BJ (cell line): ENCODE data around the gene PKN2. TPM values are rescaled to one million over a fixed set of nuclear protein-coding genes. Genes with fewer than 3 reads are reported as not detected.
A peak's percentile ranks its signal among the peaks of the same experiment; 100 is the strongest.
"Not testable (repeated sequence)": the region's sequence is repeated elsewhere in the genome, so short reads cannot be mapped to it uniquely, and the experiment has no call there.

ENCODE experiments used
- CTCF ChIA-PET: fragments of 350-600 bp; formaldehyde crosslinking; extraction: SDS; loops from one replicate; lab custom pipeline; 2021; ENCODE audit warnings: antibody characterized with exemption, inconsistent platforms; lab: Yijun Ruan, JAX
- POLR2A ChIA-PET: fragments of 300-600 bp; sonication (Branson Sonifier 250); formaldehyde crosslinking; extraction: SDS; loops from one replicate; lab custom pipeline; 2021; ENCODE audit warnings: antibody characterized with exemption; lab: Charles Lee
- DNase-seq: peaks from one replicate; pipeline ENCODE4 v3.0.0-alpha.2; 2011; ENCODE audit warnings: low read depth
- H3K27me3 ChIP-seq: 2 replicates; pipeline ENCODE4 v1.6.0; 2011; ENCODE audit warnings: low read length; ENCODE audit not compliant: control insufficient read depth, insufficient read depth
- H3K36me3 ChIP-seq: 2 replicates; pipeline ENCODE4 v1.5.1; 2011; ENCODE audit warnings: low read length; ENCODE audit not compliant: control insufficient read depth, insufficient read depth
- H3K4me3 ChIP-seq: 2 replicates; pipeline ENCODE4 v1.5.1; 2011; ENCODE audit warnings: low read depth, mild to moderate bottlenecking, control low read depth, low read length
- CTCF ChIP-seq: IDR thresholded peaks from 2 replicates; pipeline ENCODE4 v1.5.1; 2011; ENCODE audit warnings: low read depth, mild to moderate bottlenecking, control low read depth, inconsistent platforms, low read length, moderate library complexity; ENCODE audit not compliant: insufficient read depth
- polyA plus RNA-seq: library from polyadenylated mRNA; depleted of rRNA; stranded (reverse); fragments of >200 nt; gene quantifications from 2 replicates; pipeline ENCODE4 v1.2.3, GENCODE V29; 2011

The PKN2 gene
- polyA plus RNA-seq, 1 experiment, result 9.5 TPM

GRCh38 chr1:88851303-88852063 lies 167.4 kb downstream of the PKN2 start:
- CTCF ChIA-PET, result no interaction called here
- TF ChIP-seq CTCF, result no peak
- no peak for DNase-seq
- Histone ChIP-seq H3K27me3 (no peaks in the 10 kb centered on the region), H3K4me3 (no peak overlapping the region), H3K36me3 (peaks cover 4% of the 10 kb centered on the region)
- POLR2A ChIA-PET, result no interaction called here

- Histone ChIP-seq H3K27me3 (no peaks in the 10 kb centered on the region), H3K4me3 (no peak overlapping the region), H3K36me3 (no peaks in the 10 kb centered on the region)
- ChIA-PET POLR2A (no interaction called here), CTCF (interaction anchor here (0.8 to 1.0 kb wide), 2 partner anchors 10 to 115 kb away, joined by 3 read pairs; no protein-coding TSS in a partner anchor)
- peak; percentile 50 for DNase-seq
- no peak for TF ChIP-seq CTCF
These were observed 183.9 kb downstream of the PKN2 start for GRCh38 chr1:88867743-88868521.

- H3K36me3 ChIP-seq, H3K27me3 ChIP-seq, H3K4me3 ChIP-seq, CTCF ChIA-PET, POLR2A ChIA-PET, DNase-seq: not testable (repeated sequence)
These were observed 185.6 kb downstream of the PKN2 start for GRCh38 chr1:88869644-88870043.

- no peak for TF ChIP-seq CTCF
These were observed 189.8 kb downstream of the PKN2 start for GRCh38 chr1:88873737-88874349.

GRCh38 chr1:88875595-88875994 lies 191.5 kb downstream of the PKN2 start:
- no peak for DNase-seq
- no peaks in the 10 kb centered on the region for H3K27me3 ChIP-seq
- TF ChIP-seq CTCF, result no peak
- CTCF ChIA-PET, result interaction anchor here (0.8 to 3.5 kb wide), 6 partner anchors 9 to 220 kb away, joined by 3 to 33 read pairs (median 11); no protein-coding TSS in a partner anchor
- POLR2A ChIA-PET, result no interaction called here
- H3K36me3 ChIP-seq, result no peaks in the 10 kb centered on the region
- H3K4me3 ChIP-seq, result no peak overlapping the region

More at GRCh38 chr1:88873737-88874349, 189.8 kb downstream of the PKN2 start:
- Histone ChIP-seq H3K4me3 (no peak overlapping the region), H3K27me3 (no peaks in the 10 kb centered on the region), H3K36me3 (no peaks in the 10 kb centered on the region)
- CTCF ChIA-PET, result interaction anchor here (1.1 to 3.5 kb wide), 3 partner anchors 137 to 218 kb away, joined by 3 to 30 read pairs (median 3); no protein-coding TSS in a partner anchor
- no peak for DNase-seq
- POLR2A ChIA-PET, result no interaction called here
